ENCODE data around the gene TGOLN2.
"Not testable (repeated sequence)": the region's sequence is repeated elsewhere in the genome, so short reads cannot be mapped to it uniquely, and the experiment has no call there.

GRCh38 chr2:85315921-85316320, 11.9 kb downstream of the TGOLN2 start:
- TF ChIP-seq, protein P1, sequence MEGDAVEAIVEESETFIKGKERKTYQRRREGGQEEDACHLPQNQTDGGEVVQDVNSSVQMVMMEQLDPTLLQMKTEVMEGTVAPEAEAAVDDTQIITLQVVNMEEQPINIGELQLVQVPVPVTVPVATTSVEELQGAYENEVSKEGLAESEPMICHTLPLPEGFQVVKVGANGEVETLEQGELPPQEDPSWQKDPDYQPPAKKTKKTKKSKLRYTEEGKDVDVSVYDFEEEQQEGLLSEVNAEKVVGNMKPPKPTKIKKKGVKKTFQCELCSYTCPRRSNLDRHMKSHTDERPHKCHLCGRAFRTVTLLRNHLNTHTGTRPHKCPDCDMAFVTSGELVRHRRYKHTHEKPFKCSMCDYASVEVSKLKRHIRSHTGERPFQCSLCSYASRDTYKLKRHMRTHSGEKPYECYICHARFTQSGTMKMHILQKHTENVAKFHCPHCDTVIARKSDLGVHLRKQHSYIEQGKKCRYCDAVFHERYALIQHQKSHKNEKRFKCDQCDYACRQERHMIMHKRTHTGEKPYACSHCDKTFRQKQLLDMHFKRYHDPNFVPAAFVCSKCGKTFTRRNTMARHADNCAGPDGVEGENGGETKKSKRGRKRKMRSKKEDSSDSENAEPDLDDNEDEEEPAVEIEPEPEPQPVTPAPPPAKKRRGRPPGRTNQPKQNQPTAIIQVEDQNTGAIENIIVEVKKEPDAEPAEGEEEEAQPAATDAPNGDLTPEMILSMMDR (IDR thresholded peaks at IDR 0.05) = not testable (repeated sequence)
- not testable (repeated sequence) for TF ChIP-seq POLR2AphosphoS5, EP300 (IDR thresholded peaks at IDR 0.05)
